Uterus (tissue), 4 donors: ENCODE measurements around the gene INTS11. TPM values are rescaled to one million over a fixed set of nuclear protein-coding genes. Genes with fewer than 3 reads are reported as not detected.

Experiments
- DNase-seq, 2 donors: peaks; one replicate each; pipeline ENCODE4 v3.0.0-alpha.2; 2019 to 2020
- H3K27ac ChIP-seq, 2 donors: fragments of 200-600 bp; sonication (generic); 1 replicate in 1 of 2; 2 replicates in 1 of 2; pipeline ENCODE4 v1.5.1; 2016 to 2018
- H3K27me3 ChIP-seq, 2 donors: fragments of 200-600 bp; sonication (generic); one replicate each; pipeline ENCODE4 v1.5.1; 2018 to 2019; ENCODE audit warnings: control low read depth in 1 of 2
- H3K36me3 ChIP-seq, 2 donors: fragments of 200-600 bp; sonication (generic); one replicate each; pipeline ENCODE4 v1.5.1; 2019; ENCODE audit warnings: control low read depth in 1 of 2
- H3K4me1 ChIP-seq, 2 donors: fragments of 200-600 bp; sonication (generic); one replicate each; pipeline ENCODE4 v1.5.1; 2018 to 2019; ENCODE audit warnings: control low read depth in 1 of 2
- H3K4me3 ChIP-seq, 2 donors: fragments of 200-600 bp; sonication (generic); 1 replicate in 1 of 2; 2 replicates in 1 of 2; pipeline ENCODE4 v1.5.1; 2018 to 2019; ENCODE audit warnings: mild to moderate bottlenecking in 1 of 2
- H3K9me3 ChIP-seq, 2 donors: fragments of 200-600 bp; sonication (generic); one replicate each; pipeline ENCODE4 v1.5.1; 2019; ENCODE audit warnings: control low read depth in 1 of 2
- CTCF ChIP-seq, 4 experiments: fragments of 200-600 bp in 2 of 4; fragments of 450-650 bp in 2 of 4; sonication (generic) in 2 of 4; IDR thresholded peaks; one replicate each; pipeline ENCODE4 v1.5.1; 2016 to 2019; ENCODE audit warnings: antibody characterized with exemption in 4 of 4, mild to moderate bottlenecking in 2 of 4, moderate library complexity in 1 of 4
- POLR2A ChIP-seq, 2 donors: fragments of 450-650 bp; IDR thresholded peaks; one replicate each; pipeline ENCODE4 v1.6.1; 2016; ENCODE audit warnings: antibody characterized with exemption in 2 of 2, mild to moderate bottlenecking in 1 of 2, moderate library complexity in 1 of 2
- intact Hi-C: fragments of 100-400 bp; cut with DNase I; formaldehyde crosslinking; loops from one replicate; pipeline ENCODE4 v1.15.1; 2023; ENCODE audit warnings: low total_unique reads
- total RNA-seq, 4 donors: library from RNA; depleted of rRNA in 3 of 4; stranded (reverse); fragments of >200 nt in 3 of 4; gene quantifications; one replicate each; pipeline versions ENCODE4 v1.1.0 to v1.2.4, GENCODE V29; 2014 to 2023
- donor health status: DM: yes; HTN: yes; CAD: no.

Gene INTS11
- total RNA-seq, 4 donors from 2014 or later, result 45.6 to 277 (median 130) TPM

GRCh38 chr1:1352786-1353388, 28.4 kb upstream of the INTS11 start:
- Histone ChIP-seq H3K4me3 (no peak overlapping the region), H3K36me3 (no peaks in the 10 kb centered on the region), H3K9me3 (no peaks in the 10 kb centered on the region), H3K27ac (peak overlapping the region; percentile 64 to 96), H3K27me3 (no peaks in the 10 kb centered on the region), H3K4me1 (peaks cover 6 to 29% of the 10 kb centered on the region in 2 donors)
- DNase-seq, result no peak
- intact Hi-C loops, result loop anchor here (10.0 kb wide), 1 partner anchor 48 kb away; the partner anchor contains the start of genes ACAP3 and PUSL1
- TF ChIP-seq CTCF (IDR thresholded peaks at IDR 0.05), result no peak
- no peak for TF ChIP-seq POLR2A (IDR thresholded peaks at IDR 0.05)

GRCh38 chr1:1351511-1352427, 27.3 kb upstream of the INTS11 start:
- Histone ChIP-seq H3K27me3 (no peaks in the 10 kb centered on the region), H3K9me3 (no peaks in the 10 kb centered on the region), H3K27ac (peak overlapping the region; percentile 64 to 96), H3K36me3 (no peaks in the 10 kb centered on the region), H3K4me1 (peaks cover 14 to 36% of the 10 kb centered on the region in 2 donors), H3K4me3 (no peak overlapping the region)
- TF ChIP-seq POLR2A (IDR thresholded peaks at IDR 0.05) (no peak), CTCF (IDR thresholded peaks at IDR 0.05) (no peak)
- DNase-seq, result peak; percentile 57 to 78
- intact Hi-C loops, result loop anchor here (10.0 kb wide), 1 partner anchor 47 kb away; the partner anchor contains the start of genes ACAP3 and PUSL1

- peak within 1 kb of the TSS; percentile 95 to 97 for H3K27ac ChIP-seq
- intact Hi-C loops, result loop anchor here (10.0 kb wide), 1 partner anchor 45 kb away; the partner anchor contains the start of genes ACAP3 and PUSL1
- peak within 1 kb of the TSS; percentile 50 to 85 for H3K4me3 ChIP-seq
- DNase-seq, result peak; percentile 65 to 75
- H3K27me3 ChIP-seq, result no peaks in the 10 kb centered on the region
- TF ChIP-seq CTCF (IDR thresholded peaks at IDR 0.05) (peak; percentile 33 to 71 (median 64)), POLR2A (IDR thresholded peaks at IDR 0.05) (peak; percentile 30 to 72)
- H3K4me1 ChIP-seq, result peaks cover 21 to 28% of the 10 kb centered on the region in 2 donors
- no peaks in the 10 kb centered on the region for H3K36me3 ChIP-seq
- H3K9me3 ChIP-seq, result no peaks in the 10 kb centered on the region
Observed at GRCh38 chr1:1349256-1350012, 25.0 kb upstream of the INTS11 start, which contains the start of gene DVL1. Gene DVL1, minus strand, starts transcription at chr1:1349418. Its CDS starts 353 bp downstream, at chr1:1349065.

- H3K9me3 ChIP-seq, result no peaks in the 10 kb centered on the region
- peaks cover 16 to 25% of the 10 kb centered on the region in 2 donors for H3K4me1 ChIP-seq
- H3K4me3 ChIP-seq, result peak overlapping the region; percentile 50 to 85
- TF ChIP-seq CTCF (IDR thresholded peaks at IDR 0.05) (no peak), POLR2A (IDR thresholded peaks at IDR 0.05) (no peak)
- H3K36me3 ChIP-seq, result no peaks in the 10 kb centered on the region
- peak overlapping the region; percentile 73 to 83 for H3K27ac ChIP-seq
- intact Hi-C loops, result no loop called here
- H3K27me3 ChIP-seq, result no peaks in the 10 kb centered on the region
- DNase-seq, result no peak
Observed at GRCh38 chr1:1348420-1349255, 24.2 kb upstream of the INTS11 start.
